GM12874 (cell line): ENCODE data around the gene CCDC184.

ENCODE experiments used
- CTCF ChIP-seq: IDR thresholded peaks from 2 replicates; pipeline ENCODE4 v1.5.1; 2011; ENCODE audit warnings: low read depth, mild to moderate bottlenecking, control low read depth, low read length, moderate library complexity; ENCODE audit not compliant: insufficient read depth

The CCDC184 gene

GRCh38 chr12:48198985-48199384 is 15.5 kb downstream of the CCDC184 start:
- TF ChIP-seq CTCF = no peak

DNA sequence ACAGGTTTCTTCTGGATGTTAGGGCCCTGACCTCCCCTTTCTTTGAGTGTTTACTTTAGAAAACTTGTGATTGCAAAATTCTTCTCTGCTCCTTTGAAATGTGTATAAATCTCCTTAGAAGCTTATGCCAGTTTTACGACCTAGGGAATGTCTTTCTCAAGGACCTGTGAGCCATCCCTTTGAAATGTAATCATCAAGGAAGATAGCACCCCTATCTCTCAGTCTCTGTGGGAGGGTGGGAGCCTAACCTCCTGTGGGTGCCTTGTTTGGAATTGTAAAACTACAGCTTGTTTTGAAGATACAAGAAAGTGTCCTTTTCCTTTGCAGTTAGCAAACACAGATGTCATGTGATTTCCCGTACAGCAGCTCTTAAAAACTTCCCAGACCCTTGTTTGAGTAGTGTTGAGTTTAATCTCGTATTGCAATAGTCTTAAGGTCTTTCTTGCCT is 16.4 kb downstream of the CCDC184 start:
- TF ChIP-seq CTCF = no peak

DNA sequence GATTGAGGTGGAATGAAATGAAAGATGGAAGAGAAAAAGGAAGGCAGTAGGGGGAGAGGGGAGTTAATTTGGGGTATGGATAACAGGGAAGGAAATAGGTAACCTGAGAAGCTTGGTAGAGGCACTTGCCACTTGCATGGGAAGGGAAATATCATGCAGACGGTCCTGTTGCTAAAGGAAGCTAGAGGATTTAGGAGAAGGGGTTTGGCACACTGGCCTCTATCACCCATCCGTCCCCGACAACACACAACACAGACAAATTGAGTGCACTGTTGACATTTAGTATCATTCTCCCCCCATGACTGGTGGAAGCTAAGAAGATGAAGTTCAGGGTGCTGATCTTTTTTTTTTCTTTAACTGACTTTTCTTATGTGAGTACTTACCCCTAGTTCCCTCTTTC is 17.6 kb downstream of the CCDC184 start:
- no peak for TF ChIP-seq CTCF

GRCh38 chr12:48201516-48201915 is 18.1 kb downstream of the CCDC184 start:
- TF ChIP-seq CTCF = no peak

DNA sequence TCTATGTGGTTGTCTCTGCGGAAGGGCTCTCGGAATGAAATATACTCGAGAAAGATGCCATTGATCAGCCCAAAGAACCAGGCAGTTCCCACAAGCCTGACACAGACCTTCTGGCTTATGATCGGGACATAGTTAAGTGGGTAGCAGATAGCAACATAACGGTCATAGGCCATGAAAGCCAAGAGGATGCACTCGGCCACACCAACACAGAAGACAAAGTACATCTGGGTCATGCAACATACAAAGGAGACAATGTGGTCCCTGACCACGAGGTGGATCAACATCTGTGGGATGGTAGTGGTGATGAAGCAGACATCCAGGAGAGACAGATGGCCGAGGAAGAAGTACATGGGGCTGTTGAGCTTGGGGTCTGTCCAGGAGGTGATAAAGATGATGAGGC is 19.3 kb downstream of the CCDC184 start:
- TF ChIP-seq CTCF = no peak

DNA sequence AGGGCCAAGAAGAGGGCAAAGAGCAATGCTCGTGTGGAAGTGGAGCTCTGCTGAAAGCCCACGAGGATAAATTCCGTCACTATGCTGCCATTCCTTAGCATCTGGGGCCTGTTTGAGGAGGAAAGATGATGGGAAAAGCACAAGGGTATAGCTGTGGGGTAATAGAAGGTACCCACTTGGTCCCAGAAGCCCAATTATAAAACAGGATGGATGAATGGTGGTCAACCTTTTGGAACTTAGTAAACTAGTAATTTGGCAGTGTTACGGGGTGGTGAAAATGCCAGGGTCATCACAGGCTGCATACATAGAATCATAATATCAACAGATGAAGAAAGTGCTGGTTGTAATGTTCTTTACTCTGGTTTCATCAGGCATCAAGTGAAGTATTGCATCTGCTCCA is 19.7 kb downstream of the CCDC184 start, which contains the start of gene OR10AD1:
OR10AD1 (minus strand) TSS at position 101 of the 400 bp plus-strand sequence; CDS start at position 101, 0 bp downstream.
- no peak for TF ChIP-seq CTCF

DNA sequence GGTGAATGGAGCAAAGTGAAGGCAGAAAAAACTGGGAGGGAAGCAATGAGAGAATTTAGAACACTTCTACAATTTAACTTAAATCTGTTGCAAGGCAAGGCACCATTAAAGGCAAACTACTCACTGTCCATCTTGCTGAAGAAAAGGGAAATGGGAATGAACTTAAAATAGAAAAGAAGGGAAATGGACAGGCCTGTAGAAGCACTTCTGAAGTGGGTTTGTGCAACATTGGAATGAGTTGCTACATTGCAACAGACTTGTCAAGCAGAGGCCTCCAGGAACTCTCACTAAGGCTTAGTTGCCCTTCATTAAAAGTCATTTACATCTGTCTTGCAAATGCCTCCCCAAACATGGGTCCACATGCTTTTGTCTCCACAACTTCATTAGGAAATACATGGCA is 33.3 kb downstream of the CCDC184 start:
- no peak for TF ChIP-seq CTCF
